ENCODE data around the gene TNFRSF4.

DNA sequence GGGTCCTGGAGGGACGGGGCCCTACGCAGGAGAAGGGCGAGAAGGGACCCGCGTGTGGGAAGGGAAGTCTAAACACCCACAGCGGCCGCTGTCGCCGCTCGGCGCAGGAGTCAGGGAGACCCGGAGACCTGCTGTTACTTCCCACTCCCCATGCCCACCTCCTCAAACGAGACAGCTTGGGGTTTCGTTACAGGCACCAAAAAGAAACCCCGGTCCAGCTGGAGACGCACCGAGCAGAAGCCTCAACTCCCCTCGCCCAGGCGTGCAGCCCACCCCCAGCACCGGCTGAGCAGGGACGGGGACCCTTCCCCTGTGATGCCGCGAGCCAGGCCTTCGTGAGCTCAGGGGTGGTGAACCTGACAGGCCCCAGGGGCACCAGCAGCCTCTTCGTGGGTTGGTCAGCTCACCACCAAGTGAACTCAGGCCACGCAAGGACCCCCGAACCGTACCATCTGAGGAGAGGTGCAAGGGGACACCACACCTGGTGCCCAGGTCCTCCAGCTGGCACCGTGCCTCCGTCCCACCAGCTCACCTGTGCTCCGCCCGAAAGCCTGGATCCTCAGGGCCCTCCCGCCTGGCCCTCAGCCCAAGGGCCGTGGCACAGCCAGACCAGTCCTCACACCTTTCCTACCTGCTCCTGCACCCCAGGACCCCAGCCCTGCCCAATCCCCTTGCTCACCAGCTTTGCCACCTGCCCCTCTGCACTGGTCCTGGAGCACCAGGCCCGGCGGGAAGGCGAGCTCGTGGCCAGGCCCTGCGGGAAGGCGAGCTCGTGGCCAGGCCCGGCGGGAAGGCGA lies 12.8 kb upstream of the TNFRSF4 start:
- TF ChIP-seq, protein P1, sequence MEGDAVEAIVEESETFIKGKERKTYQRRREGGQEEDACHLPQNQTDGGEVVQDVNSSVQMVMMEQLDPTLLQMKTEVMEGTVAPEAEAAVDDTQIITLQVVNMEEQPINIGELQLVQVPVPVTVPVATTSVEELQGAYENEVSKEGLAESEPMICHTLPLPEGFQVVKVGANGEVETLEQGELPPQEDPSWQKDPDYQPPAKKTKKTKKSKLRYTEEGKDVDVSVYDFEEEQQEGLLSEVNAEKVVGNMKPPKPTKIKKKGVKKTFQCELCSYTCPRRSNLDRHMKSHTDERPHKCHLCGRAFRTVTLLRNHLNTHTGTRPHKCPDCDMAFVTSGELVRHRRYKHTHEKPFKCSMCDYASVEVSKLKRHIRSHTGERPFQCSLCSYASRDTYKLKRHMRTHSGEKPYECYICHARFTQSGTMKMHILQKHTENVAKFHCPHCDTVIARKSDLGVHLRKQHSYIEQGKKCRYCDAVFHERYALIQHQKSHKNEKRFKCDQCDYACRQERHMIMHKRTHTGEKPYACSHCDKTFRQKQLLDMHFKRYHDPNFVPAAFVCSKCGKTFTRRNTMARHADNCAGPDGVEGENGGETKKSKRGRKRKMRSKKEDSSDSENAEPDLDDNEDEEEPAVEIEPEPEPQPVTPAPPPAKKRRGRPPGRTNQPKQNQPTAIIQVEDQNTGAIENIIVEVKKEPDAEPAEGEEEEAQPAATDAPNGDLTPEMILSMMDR (IDR thresholded peaks at IDR 0.05) = no peak
- no peak for TF ChIP-seq EZH2 (IDR thresholded peaks at IDR 0.05; ENCODE audit: borderline replicate concordance, insufficient read depth, low read depth, low read length, poor library complexity, severe bottlenecking)
